ENCODE results near the gene KCNK10. TPM values are rescaled to one million over a fixed set of nuclear protein-coding genes. Genes with fewer than 3 reads are reported as not detected.

The KCNK10 gene
- polyA plus RNA-seq, 1 of the 3 experiments (the other 2 are of a cell fraction), result not detected

- WGBS (ENCODE audit: low lambda C conversion rate), result 21% methylated on average over 4 of the region's 4 CpGs
- CTCF ChIA-PET, result no interaction called here
These were observed 4.7 kb downstream of the KCNK10 start for GRCh38 chr14:88318406-88318805.

DNA sequence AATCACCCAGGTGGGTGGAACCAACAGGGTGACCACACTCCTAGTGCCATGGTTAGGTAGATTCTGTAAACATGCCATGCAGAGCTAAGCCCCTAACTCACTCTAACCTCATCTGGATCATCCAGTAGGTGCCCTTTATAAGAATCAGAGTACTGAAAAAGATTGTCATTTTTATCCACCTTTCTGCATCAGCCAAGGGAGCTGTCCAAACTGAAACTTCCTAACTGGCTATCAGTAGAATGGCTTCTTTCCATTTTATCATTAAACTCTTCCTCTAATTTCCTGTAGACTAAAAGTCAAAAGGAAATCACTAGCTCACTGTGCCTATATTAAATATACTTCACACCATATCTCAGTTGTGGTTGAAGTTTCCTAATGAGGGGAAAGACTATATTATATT is 6.5 kb downstream of the KCNK10 start:
- Histone ChIP-seq H3K36me3 (replicated peaks in 1 of 2; ENCODE audit: control insufficient read depth in 1 of 2, insufficient read depth in 2 of 2, low read length in 1 of 2) (no peaks in the 10 kb centered on the region), H3K9me2 (no peaks in the 10 kb centered on the region), H3K4me1 (ENCODE audit: control insufficient read depth in 1 of 2, insufficient read depth in 2 of 2, low read depth in 1 of 2, low read length in 1 of 2) (peaks cover 0 to 9% of the 10 kb centered on the region in 2 experiments; a peak in 2 of 4 replicates), H4K20me1 (ENCODE audit: insufficient read depth) (no peaks in the 10 kb centered on the region), H3K9ac (no peak overlapping the region), H2AFZ (ENCODE audit: low read depth) (no peak overlapping the region), H3K4me3 (ENCODE audit: low read depth in 2 of 2, low read length in 1 of 2) (no peak overlapping the region), H3K9me3 (no peaks in the 10 kb centered on the region), H3K27ac (ENCODE audit: low read depth in 2 of 2, low read length in 1 of 2) (no peak overlapping the region), H3K4me2 (no peak overlapping the region), H3F3A (replicated peaks; ENCODE audit: insufficient read depth) (no peaks in the 10 kb centered on the region), H3K27me3 (ENCODE audit: insufficient read depth) (no peaks in the 10 kb centered on the region; the same call in 1 of the 2 replicates), H3K79me2 (ENCODE audit: insufficient read depth) (no peaks in the 10 kb centered on the region)
- DNase-seq, result no peak
- no peak for TF ChIP-seq RXRA (IDR thresholded peaks at IDR 0.05; ENCODE audit: borderline replicate concordance, low read depth)
- TF ChIP-seq SMC3 (IDR thresholded peaks at IDR 0.05; ENCODE audit: low read depth, low read length), result no peak
- no peak for TF ChIP-seq FOXJ3 (CRISPR knock-in tag; IDR thresholded peaks at IDR 0.05)
- TF ChIP-seq TCF12 (IDR thresholded peaks at IDR 0.05), result no peak
- no peak for TF ChIP-seq FOXM1 (IDR thresholded peaks at IDR 0.05; ENCODE audit: low read depth)
- TF ChIP-seq RFX5 (IDR thresholded peaks at IDR 0.05; ENCODE audit: low read length), result no peak
- TF ChIP-seq JUND (IDR thresholded peaks at IDR 0.05), result no peak
- no peak for TF ChIP-seq TEAD4 (IDR thresholded peaks at IDR 0.05; ENCODE audit: borderline replicate concordance, insufficient read depth)
- no peak for TF ChIP-seq GABPA (IDR thresholded peaks at IDR 0.05; ENCODE audit: low read depth)
- TF ChIP-seq NRF1 (IDR thresholded peaks at IDR 0.05; ENCODE audit: low read depth, low read length), result no peak
- no peak for TF ChIP-seq YY1 (IDR thresholded peaks at IDR 0.05; ENCODE audit: low read depth)
- no peak for TF ChIP-seq TAF1 (IDR thresholded peaks at IDR 0.05; ENCODE audit: borderline replicate concordance, low read depth, low read length)
- ChIA-PET POLR2A (no interaction called here), CTCF (no interaction called here)

More at GRCh38 chr14:88318406-88318805, 4.7 kb downstream of the KCNK10 start:
- H3K4me1 ChIP-seq (ENCODE audit: control insufficient read depth in 1 of 2, insufficient read depth in 2 of 2, low read depth in 1 of 2, low read length in 1 of 2), result no peaks in the 10 kb centered on the region; a peak in 1 of 4 replicates
- H3K36me3 ChIP-seq (replicated peaks in 1 of 2; ENCODE audit: control insufficient read depth in 1 of 2, insufficient read depth in 2 of 2, low read length in 1 of 2), result no peaks in the 10 kb centered on the region
- TF ChIP-seq CHD2 (IDR thresholded peaks at IDR 0.05; ENCODE audit: low read length, partially characterized antibody), result no peak
- TF ChIP-seq EZH2phosphoT487 (IDR thresholded peaks at IDR 0.05; ENCODE audit: borderline replicate concordance, low read depth), result no peak
- TF ChIP-seq, protein P1, sequence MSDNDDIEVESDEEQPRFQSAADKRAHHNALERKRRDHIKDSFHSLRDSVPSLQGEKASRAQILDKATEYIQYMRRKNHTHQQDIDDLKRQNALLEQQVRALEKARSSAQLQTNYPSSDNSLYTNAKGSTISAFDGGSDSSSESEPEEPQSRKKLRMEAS (IDR thresholded peaks at IDR 0.05; ENCODE audit: low read depth), result no peak
- TF ChIP-seq GABPA (IDR thresholded peaks at IDR 0.05; ENCODE audit: low read depth), result no peak
- TF ChIP-seq EP300 (IDR thresholded peaks at IDR 0.05; ENCODE audit: borderline replicate concordance in 1 of 2, low read depth in 1 of 2, low read length in 1 of 2), result no peak
- no peak for TF ChIP-seq MXI1 (IDR thresholded peaks at IDR 0.05; ENCODE audit: low read depth, low read length)
- no peak for TF ChIP-seq FOXM1 (IDR thresholded peaks at IDR 0.05; ENCODE audit: low read depth)
- no peaks in the 10 kb centered on the region for H3K79me2 ChIP-seq (ENCODE audit: insufficient read depth)
- no peaks in the 10 kb centered on the region for H3K9me2 ChIP-seq
- H3K9me3 ChIP-seq, result no peaks in the 10 kb centered on the region
- POLR2A ChIA-PET, result no interaction called here
- no peaks in the 10 kb centered on the region for H4K20me1 ChIP-seq (ENCODE audit: insufficient read depth)
- no peaks in the 10 kb centered on the region for H3F3A ChIP-seq (replicated peaks; ENCODE audit: insufficient read depth)
- peaks cover 10% of the 10 kb centered on the region for H3K27me3 ChIP-seq (ENCODE audit: insufficient read depth)
- DNase-seq, result no peak
- H3K9ac ChIP-seq, result no peak overlapping the region
- no peak overlapping the region for H3K4me2 ChIP-seq
- H3K4me3 ChIP-seq (ENCODE audit: low read depth in 2 of 2, low read length in 1 of 2), result no peak overlapping the region
- no peak overlapping the region for H3K27ac ChIP-seq (ENCODE audit: low read depth in 2 of 2, low read length in 1 of 2)
- no peak overlapping the region for H2AFZ ChIP-seq (ENCODE audit: low read depth)

Data from SK-N-SH (cell line).